ENCODE measurements around the gene YIPF1.

GRCh38 chr1:53927376-53927881, 37.8 kb upstream of the YIPF1 start:
- no peak for TF ChIP-seq CTCF (IDR thresholded peaks at IDR 0.05)
- no peak for TF ChIP-seq POLR2A (IDR thresholded peaks at IDR 0.05)
